Testis (tissue), 3 donors: ENCODE measurements around the gene TPM3. TPM values are rescaled to one million over a fixed set of nuclear protein-coding genes. Genes with fewer than 3 reads are reported as not detected.

Experiments used
- DNase-seq: peaks from one replicate; pipeline ENCODE4 v3.0.0-alpha.2; 2019
- H3K27ac ChIP-seq, 2 donors: fragments of 200-600 bp; sonication (generic); one replicate each; pipeline ENCODE4 v1.5.1; 2019
- H3K27me3 ChIP-seq: fragments of 200-600 bp; sonication (generic); one replicate; pipeline ENCODE4 v1.5.1; 2019
- H3K36me3 ChIP-seq: fragments of 200-600 bp; sonication (generic); one replicate; pipeline ENCODE4 v1.5.1; 2017; ENCODE audit warnings: low read depth; ENCODE audit errors: missing control alignments
- H3K4me1 ChIP-seq: fragments of 200-600 bp; sonication (generic); one replicate; pipeline ENCODE4 v1.5.1; 2019
- H3K4me3 ChIP-seq, 2 donors: fragments of 200-600 bp; sonication (generic); one replicate each; pipeline ENCODE4 v1.5.1; 2017 to 2019
- H3K9me3 ChIP-seq: fragments of 200-600 bp; sonication (generic); one replicate; pipeline ENCODE4 v1.5.1; 2017
- POLR2A ChIP-seq: fragments of 450-650 bp; IDR thresholded peaks from one replicate; pipeline ENCODE4 v1.6.1; 2017; ENCODE audit warnings: antibody characterized with exemption, mild to moderate bottlenecking, moderate library complexity
- WGBS, 2 donors: methylation state at CpG; one replicate each; pipeline ENCODE4 v1.1.5; 2018; 5-methylcytosine and 5-hydroxymethylcytosine counted together
- intact Hi-C: fragments of 100-400 bp; cut with DNase I; formaldehyde crosslinking; loops from one replicate; pipeline ENCODE4 v1.15.1; 2023; ENCODE audit warnings: low total_unique reads
- polyA plus RNA-seq: library from polyadenylated mRNA; stranded (reverse); fragments of 350-450 nt; fragmentation: Illumina TruSeq; extraction: RNeasy Lipid Tissue Mini Kit (QIAGEN cat#74804); gene quantifications from one replicate; pipeline ENCODE4 v1.2.3, GENCODE V29; 2014; ENCODE audit warnings: low read depth, low replicate concordance; ENCODE audit not compliant: insufficient read depth
- total RNA-seq, 2 donors: library from RNA; depleted of rRNA; stranded (reverse); fragments of >200 nt; gene quantifications; one replicate each; pipeline ENCODE4 v1.2.3, GENCODE V29; 2016
- TF ChIP-seq, protein P1 (sequence below), 3 experiments: fragments of 450-650 bp in 2 of 3; fragments of 200-600 bp in 1 of 3; sonication (generic) in 1 of 3; IDR thresholded peaks; one replicate each; pipeline ENCODE4 v1.5.1; 2016 to 2019; ENCODE audit warnings: antibody characterized with exemption in 3 of 3, mild to moderate bottlenecking in 2 of 3, moderate library complexity in 1 of 3

TPM3 gene
- total and polyA plus RNA-seq, 3 donors from 2014 or later: 266 to 356 (median 290) TPM

DNA sequence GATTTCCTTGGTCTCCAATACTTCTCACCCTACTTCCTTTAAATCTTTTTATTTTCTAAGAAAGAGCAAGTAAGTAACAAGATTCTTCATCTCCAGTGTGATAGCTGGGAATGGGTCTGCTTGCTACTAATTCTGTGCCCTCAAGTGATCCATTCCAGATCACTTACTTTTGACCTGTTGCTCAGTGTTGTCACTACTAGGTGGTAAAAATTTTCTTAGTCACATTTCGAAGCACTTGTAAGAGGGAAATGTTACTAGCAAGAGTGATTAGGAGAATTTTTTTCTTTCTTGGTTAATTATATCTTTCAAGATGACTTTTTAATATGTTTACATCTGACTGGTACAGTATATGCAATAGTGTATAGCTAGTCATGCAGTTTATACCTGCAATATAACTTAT is 31.0 kb upstream of the TPM3 start:
- peaks cover 32% of the 10 kb centered on the region for H3K4me1 ChIP-seq
- 62 to 83% methylated on average over 1 of the region's 1 CpG for WGBS, 2 donors
- H3K27me3 ChIP-seq: no peaks in the 10 kb centered on the region
- no peak overlapping the region for H3K4me3 ChIP-seq
- TF ChIP-seq, protein P1, sequence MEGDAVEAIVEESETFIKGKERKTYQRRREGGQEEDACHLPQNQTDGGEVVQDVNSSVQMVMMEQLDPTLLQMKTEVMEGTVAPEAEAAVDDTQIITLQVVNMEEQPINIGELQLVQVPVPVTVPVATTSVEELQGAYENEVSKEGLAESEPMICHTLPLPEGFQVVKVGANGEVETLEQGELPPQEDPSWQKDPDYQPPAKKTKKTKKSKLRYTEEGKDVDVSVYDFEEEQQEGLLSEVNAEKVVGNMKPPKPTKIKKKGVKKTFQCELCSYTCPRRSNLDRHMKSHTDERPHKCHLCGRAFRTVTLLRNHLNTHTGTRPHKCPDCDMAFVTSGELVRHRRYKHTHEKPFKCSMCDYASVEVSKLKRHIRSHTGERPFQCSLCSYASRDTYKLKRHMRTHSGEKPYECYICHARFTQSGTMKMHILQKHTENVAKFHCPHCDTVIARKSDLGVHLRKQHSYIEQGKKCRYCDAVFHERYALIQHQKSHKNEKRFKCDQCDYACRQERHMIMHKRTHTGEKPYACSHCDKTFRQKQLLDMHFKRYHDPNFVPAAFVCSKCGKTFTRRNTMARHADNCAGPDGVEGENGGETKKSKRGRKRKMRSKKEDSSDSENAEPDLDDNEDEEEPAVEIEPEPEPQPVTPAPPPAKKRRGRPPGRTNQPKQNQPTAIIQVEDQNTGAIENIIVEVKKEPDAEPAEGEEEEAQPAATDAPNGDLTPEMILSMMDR (IDR thresholded peaks at IDR 0.05): no peak
- no peak for TF ChIP-seq POLR2A
- no peaks in the 10 kb centered on the region for H3K36me3 ChIP-seq
- peak overlapping the region in 1 of 2 donors; percentile 98 for H3K27ac ChIP-seq
- intact Hi-C loops: no loop called here
- H3K9me3 ChIP-seq: no peaks in the 10 kb centered on the region
- no peak for DNase-seq

DNA sequence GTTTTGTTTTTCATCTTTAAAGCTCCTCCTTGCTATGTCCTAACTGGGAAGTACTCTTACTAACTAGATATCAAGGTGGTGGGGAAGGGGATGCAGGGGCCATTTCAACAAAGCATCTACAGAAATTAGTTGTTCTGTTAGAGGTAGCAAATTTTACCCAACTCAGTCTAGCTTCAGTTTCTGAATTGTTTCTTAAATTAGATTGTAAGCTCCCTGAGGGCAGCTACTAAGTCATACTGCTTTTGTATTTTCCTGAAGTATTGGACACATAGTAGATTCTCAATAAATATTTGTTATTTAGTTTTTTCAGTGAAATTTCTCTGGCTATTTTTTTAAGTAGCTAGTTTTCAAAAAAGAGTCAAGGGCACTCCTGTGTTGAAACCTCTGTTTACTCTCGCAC is 30.6 kb upstream of the TPM3 start:
- Histone ChIP-seq H3K27me3 (no peaks in the 10 kb centered on the region), H3K4me3 (peak overlapping the region in 1 of 2 donors; percentile 98), H3K9me3 (no peaks in the 10 kb centered on the region), H3K36me3 (no peaks in the 10 kb centered on the region), H3K4me1 (peaks cover 32% of the 10 kb centered on the region), H3K27ac (peak overlapping the region; percentile 98)
- DNase-seq: no peak
- intact Hi-C loops: no loop called here
- 69 to 76% methylated on average over 1 of the region's 1 CpG for WGBS, 2 donors
- TF ChIP-seq, protein P1 (IDR thresholded peaks at IDR 0.05): no peak
- TF ChIP-seq POLR2A: no peak

DNA sequence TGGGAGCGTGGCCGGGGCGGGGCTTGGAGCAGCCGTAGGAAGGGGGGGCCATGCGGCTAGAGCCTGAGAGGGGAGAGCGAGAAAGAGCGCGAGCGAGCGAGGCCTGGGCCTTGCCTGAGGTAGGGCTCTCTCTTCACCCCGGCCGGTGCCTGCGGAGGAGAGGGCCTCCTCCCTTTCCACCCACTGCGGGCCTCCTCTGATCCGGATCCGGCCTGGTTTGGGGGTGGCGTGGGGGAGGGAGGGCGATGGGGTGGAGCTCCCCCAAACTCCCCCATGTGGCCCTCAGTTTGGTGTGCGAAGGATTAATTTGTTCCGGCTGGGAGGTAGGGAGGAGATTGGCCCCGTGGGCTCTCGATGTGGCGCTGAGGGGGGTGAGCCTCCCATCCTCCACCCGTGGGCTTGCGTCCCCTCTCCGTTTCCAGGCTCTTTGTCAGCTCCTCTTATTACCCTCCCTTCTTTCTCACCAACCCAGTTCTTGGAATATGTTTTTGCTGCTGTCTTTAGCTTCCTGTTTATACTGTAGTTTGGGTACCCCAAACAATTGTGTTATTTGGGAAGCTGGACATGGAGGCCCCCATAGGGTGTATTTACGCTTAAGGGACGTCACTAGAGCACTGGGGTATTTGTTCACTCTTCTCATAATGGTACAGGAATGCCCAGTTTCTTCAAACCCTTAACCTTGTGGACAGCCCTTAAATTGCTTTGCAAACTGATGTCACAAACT is 29.5 kb upstream of the TPM3 start:
- no peak for TF ChIP-seq POLR2A
- TF ChIP-seq, protein P1 (IDR thresholded peaks at IDR 0.05): no peak
- DNase-seq: peak; percentile 67
- peaks cover 32% of the 10 kb centered on the region for H3K4me1 ChIP-seq
- H3K27ac ChIP-seq: peak overlapping the region; percentile 98
- no peaks in the 10 kb centered on the region for H3K36me3 ChIP-seq
- WGBS, 2 donors: 0% methylated on average over 12 to 28 of the region's 28 CpGs
- H3K9me3 ChIP-seq: no peaks in the 10 kb centered on the region
- H3K27me3 ChIP-seq: no peaks in the 10 kb centered on the region
- H3K4me3 ChIP-seq: peak overlapping the region; percentile 75 to 98
- intact Hi-C loops: no loop called here

DNA sequence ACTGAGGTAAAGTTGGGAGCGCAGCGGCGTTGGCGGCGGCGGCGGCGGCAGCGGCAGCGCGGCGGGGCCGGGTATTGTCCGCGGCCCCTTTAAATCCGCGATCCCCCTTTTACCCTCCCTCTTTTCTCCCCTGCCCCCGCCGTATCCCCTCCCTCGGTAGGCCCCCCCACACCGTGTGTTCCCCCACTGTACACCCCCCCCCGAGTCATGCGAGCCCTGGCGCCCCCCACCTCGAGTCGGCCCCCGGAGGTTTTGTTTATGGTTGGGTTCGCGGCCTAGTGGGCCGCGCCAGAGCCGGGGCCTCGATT is 29.0 kb upstream of the TPM3 start:
- no peaks in the 10 kb centered on the region for H3K27me3 ChIP-seq
- WGBS, 2 donors: 0% methylated on average over 18 to 32 of the region's 33 CpGs
- H3K36me3 ChIP-seq: no peaks in the 10 kb centered on the region
- TF ChIP-seq, protein P1 (IDR thresholded peaks at IDR 0.05): no peak
- TF ChIP-seq POLR2A: no peak
- peaks cover 32% of the 10 kb centered on the region for H3K4me1 ChIP-seq
- DNase-seq: no peak
- intact Hi-C loops: no loop called here
- no peaks in the 10 kb centered on the region for H3K9me3 ChIP-seq
- H3K27ac ChIP-seq: peak overlapping the region; percentile 98
- peak overlapping the region; percentile 75 to 98 for H3K4me3 ChIP-seq
